ENCODE data around the gene CAPN15. TPM values are rescaled to one million over a fixed set of nuclear protein-coding genes. Genes with fewer than 3 reads are reported as not detected.

Gene CAPN15
- total RNA-seq, 6 experiments from 2014 or later, result 35.3 to 41.4 (median 40.2) TPM

GRCh38 chr16:590188-590814 is 62.8 kb downstream of the CAPN15 start:
- Mint-ChIP-seq H3K9me3 (no peaks in the 10 kb centered on the region), H3K4me3 (peak overlapping the region; percentile 91), H3K27ac (peak overlapping the region; percentile 42), H3K27me3 (ENCODE audit: insufficient read depth) (peaks cover 9% of the 10 kb centered on the region), H3K4me1 (ENCODE audit: low read depth) (peaks cover 37% of the 10 kb centered on the region), H3K36me3 (ENCODE audit: low read depth) (peaks cover 4% of the 10 kb centered on the region; the same call in 1 of the 2 replicates)
- no peak for TF ChIP-seq CTCF (IDR thresholded peaks at IDR 0.05)
- no peak for DNase-seq

- DNase-seq, result no peak
- Mint-ChIP-seq H3K27me3 (ENCODE audit: insufficient read depth) (peaks cover 8% of the 10 kb centered on the region), H3K4me3 (peak overlapping the region; percentile 91), H3K27ac (peak overlapping the region; percentile 42), H3K9me3 (no peaks in the 10 kb centered on the region), H3K4me1 (ENCODE audit: low read depth) (peaks cover 34% of the 10 kb centered on the region), H3K36me3 (ENCODE audit: low read depth) (peaks cover 4% of the 10 kb centered on the region; the same call in 1 of the 2 replicates)
- TF ChIP-seq CTCF (IDR thresholded peaks at IDR 0.05), result no peak
These were observed 63.3 kb downstream of the CAPN15 start for GRCh38 chr16:590815-591200.

GRCh38 chr16:591231-591630 is 63.7 kb downstream of the CAPN15 start:
- DNase-seq, result no peak
- no peaks in the 10 kb centered on the region for H3K9me3 Mint-ChIP-seq
- H3K36me3 Mint-ChIP-seq (ENCODE audit: low read depth), result peaks cover 4% of the 10 kb centered on the region; the same call in 1 of the 2 replicates
- peaks cover 30% of the 10 kb centered on the region for H3K4me1 Mint-ChIP-seq (ENCODE audit: low read depth)
- peaks cover 7% of the 10 kb centered on the region for H3K27me3 Mint-ChIP-seq (ENCODE audit: insufficient read depth)
- H3K4me3 Mint-ChIP-seq, result peak overlapping the region; percentile 91
- TF ChIP-seq CTCF (IDR thresholded peaks at IDR 0.05), result no peak
- peak overlapping the region; percentile 42; the same call in 1 of the 2 replicates for H3K27ac Mint-ChIP-seq

GRCh38 chr16:591892-592517 is 64.5 kb downstream of the CAPN15 start:
- peak overlapping the region; percentile 91 for H3K4me3 Mint-ChIP-seq

More at GRCh38 chr16:591892-592517, 64.5 kb downstream of the CAPN15 start:
- no peak for DNase-seq
- Mint-ChIP-seq H3K9me3 (no peaks in the 10 kb centered on the region), H3K4me1 (ENCODE audit: low read depth) (peaks cover 25% of the 10 kb centered on the region), H3K27ac (no peak overlapping the region), H3K36me3 (ENCODE audit: low read depth) (peaks cover 12% of the 10 kb centered on the region), H3K27me3 (ENCODE audit: insufficient read depth) (peaks cover 7% of the 10 kb centered on the region)
- TF ChIP-seq CTCF (IDR thresholded peaks at IDR 0.05), result no peak
